IMR-90 (cell line): ENCODE measurements around the gene EMCN. TPM values are rescaled to one million over a fixed set of nuclear protein-coding genes. Genes with fewer than 3 reads are reported as not detected.

Source experiments
- ATAC-seq: fragments of 200-7000 bp; cut with Tn5 transposase; 2 replicates; pipeline ENCODE4 v1.9.1; 2020; ENCODE audit warnings: low read depth, mild to moderate bottlenecking, moderate library complexity
- BruUV-seq: library from RNA; stranded (reverse); fragments of 400-500 nt; replicated peaks from 2 replicates; lab custom pipeline; 2021; lab: Mats Ljungman, UMichigan
- CTCF ChIA-PET: fragments of 300-600 bp; formaldehyde crosslinking; extraction: SDS; loops from one replicate; lab custom pipeline; 2021; ENCODE audit warnings: antibody characterized with exemption; lab: Yijun Ruan, JAX
- POLR2A ChIA-PET: fragments of 300-600 bp; sonication (Branson Sonifier 250); formaldehyde crosslinking; loops from one replicate; lab custom pipeline; 2022; ENCODE audit warnings: antibody characterized with exemption; ENCODE audit not compliant: unreplicated experiment; lab: Charles Lee
- DNase-seq: peaks from one replicate; pipeline ENCODE4 v3.0.0; 2013
- H2AFZ ChIP-seq: replicated peaks from 2 replicates; pipeline ENCODE3; 2013; ENCODE audit warnings: low read length, mild to moderate bottlenecking; ENCODE audit not compliant: poor library complexity
- H2AK5ac ChIP-seq: 2 replicates; pipeline ENCODE4 v1.6.1; 2013; ENCODE audit warnings: low read depth, low read length, inconsistent platforms
- H2AK9ac ChIP-seq: replicated peaks from 2 replicates; pipeline ENCODE3; 2013; ENCODE audit warnings: mild to moderate bottlenecking, low read depth, low read length, moderate library complexity; ENCODE audit not compliant: poor library complexity
- H2BK120ac ChIP-seq: 2 replicates; pipeline ENCODE4 v1.6.1; 2013; ENCODE audit warnings: low read depth, low read length, inconsistent platforms
- H2BK15ac ChIP-seq: 3 replicates; pipeline ENCODE4 v1.6.1; 2013; ENCODE audit warnings: low read depth, low read length, inconsistent platforms
- H2BK20ac ChIP-seq: 2 replicates; pipeline ENCODE4 v1.6.1; 2013; ENCODE audit warnings: low read depth, mild to moderate bottlenecking, inconsistent platforms, low read length, moderate library complexity
- H2BK5ac ChIP-seq: 2 replicates; pipeline ENCODE4 v1.6.1; 2013; ENCODE audit warnings: mild to moderate bottlenecking, low read depth, low read length, inconsistent platforms; ENCODE audit not compliant: poor library complexity, severe bottlenecking
- H3K14ac ChIP-seq: replicated peaks from 2 replicates; pipeline ENCODE4 v1.6.1; 2013; ENCODE audit warnings: low read depth, low read length, inconsistent platforms
- H3K18ac ChIP-seq: 2 replicates; pipeline ENCODE4 v1.6.1; 2013; ENCODE audit warnings: low read depth, low read length, control low read depth
- H3K23ac ChIP-seq: 2 replicates; pipeline ENCODE4 v1.6.1; 2013; ENCODE audit warnings: low read depth, low read length, inconsistent platforms
- H3K27ac ChIP-seq: 2 replicates; pipeline ENCODE4 v1.5.1; 2013; ENCODE audit warnings: mild to moderate bottlenecking, control low read depth, low read length; ENCODE audit not compliant: insufficient read depth
- H3K27me3 ChIP-seq: 2 replicates; pipeline ENCODE4 v1.6.1; 2013; ENCODE audit warnings: low read length; ENCODE audit not compliant: control insufficient read depth, insufficient read depth
- H3K36me3 ChIP-seq: 2 replicates; pipeline ENCODE4 v1.6.1; 2013; ENCODE audit warnings: low read length, mixed read lengths; ENCODE audit not compliant: control insufficient read depth, insufficient read depth
- H3K4ac ChIP-seq: 2 replicates; pipeline ENCODE4 v1.6.1; 2013; ENCODE audit warnings: low read depth, low read length, inconsistent platforms
- H3K4me1 ChIP-seq: 2 replicates; pipeline ENCODE4 v1.6.1; 2013; ENCODE audit warnings: low read length, mixed read lengths; ENCODE audit not compliant: control insufficient read depth, insufficient read depth
- H3K4me2 ChIP-seq: 2 replicates; pipeline ENCODE4 v1.6.1; 2013; ENCODE audit warnings: low read depth, mild to moderate bottlenecking, control low read depth, low read length, moderate library complexity
- H3K4me3 ChIP-seq: 2 replicates; pipeline ENCODE4 v1.5.1; 2013; ENCODE audit warnings: low read depth, mild to moderate bottlenecking, control low read depth, low read length, moderate library complexity; ENCODE audit not compliant: insufficient read depth
- H3K56ac ChIP-seq: 2 replicates; pipeline ENCODE4 v1.6.1; 2013; ENCODE audit warnings: low read length, inconsistent platforms; ENCODE audit not compliant: insufficient read depth; ENCODE audit errors: extremely low read depth
- H3K79me1 ChIP-seq, 2 experiments: 2 replicates each; pipeline ENCODE4 v1.6.1; 2013; ENCODE audit warnings: low read length in 2 of 2, inconsistent platforms in 1 of 2, low read depth in 1 of 2
- H3K9ac ChIP-seq: 2 replicates; pipeline ENCODE4 v1.6.1; 2013; ENCODE audit warnings: low read depth, low read length, control low read depth
- H3K9me1 ChIP-seq: 2 replicates; pipeline ENCODE4 v1.6.1; 2013; ENCODE audit warnings: low read length, inconsistent platforms; ENCODE audit not compliant: insufficient read depth
- H3K9me3 ChIP-seq: 2 replicates; pipeline ENCODE4 v1.6.1; 2013; ENCODE audit warnings: low read length; ENCODE audit not compliant: control insufficient read depth, insufficient read depth
- H4K20me1 ChIP-seq: 2 replicates; pipeline ENCODE4 v1.6.1; 2013; ENCODE audit warnings: low read length, inconsistent platforms; ENCODE audit not compliant: insufficient read depth
- H4K5ac ChIP-seq: 2 replicates; pipeline ENCODE4 v1.6.1; 2013; ENCODE audit warnings: mild to moderate bottlenecking, low read depth, low read length, control low read depth
- H4K8ac ChIP-seq, 2 experiments: 2 replicates each; pipeline ENCODE4 v1.6.1; 2013; ENCODE audit warnings: low read depth in 2 of 2, low read length in 2 of 2, control low read depth in 1 of 2, inconsistent platforms in 1 of 2
- H4K91ac ChIP-seq: 2 replicates; pipeline ENCODE4 v1.6.1; 2013; ENCODE audit warnings: low read depth, low read length, inconsistent platforms; ENCODE audit not compliant: insufficient read depth
- MAFK ChIP-seq: IDR thresholded peaks from 2 replicates; pipeline ENCODE4 v1.6.1; 2012; ENCODE audit warnings: low read depth, low read length, improper control_type of control experiment
- WGBS, 2 experiments: methylation state at CpG; one replicate each; pipeline versions ENCODE4 v1.1.5 to v1.1.7; 2013; ENCODE audit warnings: missing lambda C conversion rate in 2 of 2; ENCODE audit not compliant: insufficient read length in 1 of 2; ENCODE audit errors: extremely low coverage in 2 of 2; 5-methylcytosine and 5-hydroxymethylcytosine counted together
- dilution Hi-C: fragments of 300-500 bp; cut with HindIII; formaldehyde crosslinking; loops from one replicate; pipeline ENCODE4 v1.14.3; 2018; ENCODE audit warnings: low sequenced_read_pairs; ENCODE audit not compliant: unreplicated experiment
- in situ Hi-C: fragments of 300-500 bp; cut with MboI; formaldehyde crosslinking; loops from 3 replicates; pipeline ENCODE4 v1.14.3; 2019; ENCODE audit warnings: low sequenced_read_pairs, inconsistent platforms, mixed read lengths
- intact Hi-C: fragments of 100-400 bp; cut with micrococcal nuclease; formaldehyde crosslinking; loops from 2 replicates; pipeline ENCODE4 v1.10.0; 2022
- polyA plus RNA-seq, 3 experiments: library from polyadenylated mRNA; depleted of rRNA; stranded (reverse); fragments of >200 nt; gene quantifications; 2 replicates each; pipeline ENCODE4 v1.2.3, GENCODE V29; 2012; ENCODE audit warnings: low replicate concordance in 1 of 3
- total RNA-seq: library from RNA; depleted of rRNA; stranded (reverse); fragments of >200 nt; gene quantifications from 2 replicates; pipeline ENCODE4 v1.2.3, GENCODE V29; 2012

The EMCN gene
- total and polyA plus RNA-seq, 2 of the 4 experiments (the other 2 are of a cell fraction): not detected

- no TSS peak for BruUV-seq
- TF ChIP-seq MAFK: no peak
- no peak overlapping the region for H2BK20ac ChIP-seq
- H4K8ac ChIP-seq: no peak overlapping the region
- no peaks in the 10 kb centered on the region for H3K79me1 ChIP-seq
- dilution Hi-C loops: no loop called here
- no peak overlapping the region for H3K4ac ChIP-seq
- no peak overlapping the region for H2BK15ac ChIP-seq
- CTCF ChIA-PET: no interaction called here
- no peak overlapping the region for H2AK5ac ChIP-seq
- no peak overlapping the region for H3K9ac ChIP-seq
- no peaks in the 10 kb centered on the region for H3K27me3 ChIP-seq
- H3K27ac ChIP-seq: no peak overlapping the region
- no CpG with 5 or more reads among the region's 1 CpG for WGBS, 2 experiments
- no peak overlapping the region for H2BK120ac ChIP-seq
- H4K20me1 ChIP-seq: no peaks in the 10 kb centered on the region
- no peaks in the 10 kb centered on the region for H3K9me3 ChIP-seq
- H2AK9ac ChIP-seq: no peak overlapping the region
- H4K5ac ChIP-seq: no peak overlapping the region
- H4K91ac ChIP-seq: no peak overlapping the region
- H3K18ac ChIP-seq: no peak overlapping the region
- in situ Hi-C loops: no loop called here
- H3K4me3 ChIP-seq: no peak overlapping the region
- H3K56ac ChIP-seq: no peak overlapping the region
- no peak overlapping the region for H3K4me2 ChIP-seq
- no peak overlapping the region for H3K23ac ChIP-seq
- H3K36me3 ChIP-seq: no peaks in the 10 kb centered on the region
- ATAC-seq (no peak), DNase-seq (no peak)
- no peak overlapping the region for H2BK5ac ChIP-seq
- H3K14ac ChIP-seq: no peak overlapping the region; the same call in 1 of the 2 replicates
- POLR2A ChIA-PET: no interaction called here
- no peaks in the 10 kb centered on the region for H3K9me1 ChIP-seq
- no peaks in the 10 kb centered on the region for H3K4me1 ChIP-seq
- H2AFZ ChIP-seq: no peak overlapping the region
- intact Hi-C loops: no loop called here
Observed at GRCh38 chr4:100391086-100391485, 126.7 kb downstream of the EMCN start.
